Neural cell (in vitro differentiated cells): ENCODE measurements around the gene TMEM184A.

Experiments used
- CTCF ChIP-seq: fragments of 450-650 bp; IDR thresholded peaks from 2 replicates; pipeline ENCODE4 v1.5.1; 2014; ENCODE audit warnings: antibody characterized with exemption, mild to moderate bottlenecking, moderate library complexity; ENCODE audit not compliant: poor library complexity, severe bottlenecking
- EP300 ChIP-seq: fragments of 450-650 bp; conservative IDR thresholded peaks from 2 replicates; pipeline ENCODE4 v1.6.1; 2014; ENCODE audit warnings: antibody characterized with exemption, mild to moderate bottlenecking, moderate library complexity; ENCODE audit not compliant: poor library complexity, severe bottlenecking
- EZH2 ChIP-seq: fragments of 200-600, 300-800 bp; shearing (Covaris generic), sonication (generic); IDR thresholded peaks from 2 replicates; pipeline ENCODE4 v1.6.1; 2014; ENCODE audit warnings: antibody characterized with exemption, low read length, borderline replicate concordance, mild to moderate bottlenecking; ENCODE audit not compliant: insufficient read depth, poor library complexity, severe bottlenecking
- MXI1 ChIP-seq: fragments of 450-650 bp; conservative IDR thresholded peaks from 2 replicates; pipeline ENCODE4 v1.6.1; 2014; ENCODE audit warnings: antibody characterized with exemption, mild to moderate bottlenecking; ENCODE audit not compliant: poor library complexity, severe bottlenecking
- POLR2AphosphoS5 ChIP-seq: IDR thresholded peaks from 2 replicates; pipeline ENCODE4 v1.6.1; 2012
- REST ChIP-seq: IDR thresholded peaks from 2 replicates; pipeline ENCODE4 v1.6.1; 2012; ENCODE audit warnings: borderline replicate concordance
- TAF1 ChIP-seq: IDR thresholded peaks from 2 replicates; pipeline ENCODE4 v1.6.1; 2012; ENCODE audit warnings: low read depth

- TF ChIP-seq CTCF, result no peak
- no peak for TF ChIP-seq POLR2AphosphoS5
- no peak for TF ChIP-seq REST
- no peak for TF ChIP-seq MXI1
- TF ChIP-seq TAF1, result no peak
- TF ChIP-seq EZH2, result no peak
- TF ChIP-seq EP300, result no peak
Observed at GRCh38 chr7:1503390-1503789, 52.6 kb downstream of the TMEM184A start.
